ENCODE results near the gene CKMT2.

CKMT2 gene

DNA sequence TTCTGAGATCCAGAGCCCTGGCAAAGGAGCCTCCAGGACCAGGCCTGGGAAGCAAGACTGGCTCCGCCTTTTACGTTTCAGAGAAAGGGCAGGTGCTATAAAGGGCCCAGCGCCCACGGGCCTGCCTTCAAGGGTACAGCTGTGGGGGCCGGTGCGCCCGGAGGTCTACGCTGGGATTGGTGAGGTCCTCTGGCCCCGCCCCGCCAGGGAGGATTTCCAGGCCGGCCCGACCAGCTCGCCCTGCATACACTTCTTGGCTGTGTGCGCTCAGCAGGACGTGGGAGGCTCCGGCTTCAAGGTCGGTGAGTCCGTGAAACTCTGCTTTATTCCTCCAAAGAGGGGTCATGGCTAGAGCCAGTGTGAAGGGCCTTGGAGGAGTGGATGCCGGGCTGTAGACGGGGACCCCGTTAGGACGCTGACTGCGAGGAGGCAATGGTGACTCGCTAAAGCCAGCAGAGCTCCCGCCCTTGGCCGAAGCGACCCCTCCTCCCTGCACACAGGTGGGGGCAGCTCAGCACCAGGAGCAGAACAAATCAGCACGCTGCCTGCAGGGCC lies at the start of gene CKMT2:
CKMT2 (plus strand) TSS at position 243 of the 555 bp plus-strand sequence. CDS start 17,811 bp downstream, outside the sequence.
- TF ChIP-seq, protein P1, sequence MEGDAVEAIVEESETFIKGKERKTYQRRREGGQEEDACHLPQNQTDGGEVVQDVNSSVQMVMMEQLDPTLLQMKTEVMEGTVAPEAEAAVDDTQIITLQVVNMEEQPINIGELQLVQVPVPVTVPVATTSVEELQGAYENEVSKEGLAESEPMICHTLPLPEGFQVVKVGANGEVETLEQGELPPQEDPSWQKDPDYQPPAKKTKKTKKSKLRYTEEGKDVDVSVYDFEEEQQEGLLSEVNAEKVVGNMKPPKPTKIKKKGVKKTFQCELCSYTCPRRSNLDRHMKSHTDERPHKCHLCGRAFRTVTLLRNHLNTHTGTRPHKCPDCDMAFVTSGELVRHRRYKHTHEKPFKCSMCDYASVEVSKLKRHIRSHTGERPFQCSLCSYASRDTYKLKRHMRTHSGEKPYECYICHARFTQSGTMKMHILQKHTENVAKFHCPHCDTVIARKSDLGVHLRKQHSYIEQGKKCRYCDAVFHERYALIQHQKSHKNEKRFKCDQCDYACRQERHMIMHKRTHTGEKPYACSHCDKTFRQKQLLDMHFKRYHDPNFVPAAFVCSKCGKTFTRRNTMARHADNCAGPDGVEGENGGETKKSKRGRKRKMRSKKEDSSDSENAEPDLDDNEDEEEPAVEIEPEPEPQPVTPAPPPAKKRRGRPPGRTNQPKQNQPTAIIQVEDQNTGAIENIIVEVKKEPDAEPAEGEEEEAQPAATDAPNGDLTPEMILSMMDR (IDR thresholded peaks at IDR 0.05; ENCODE audit: low read depth, low read length), result no peak
- no peak for DNase-seq (ENCODE audit: extremely low read depth, low read depth)

DNA sequence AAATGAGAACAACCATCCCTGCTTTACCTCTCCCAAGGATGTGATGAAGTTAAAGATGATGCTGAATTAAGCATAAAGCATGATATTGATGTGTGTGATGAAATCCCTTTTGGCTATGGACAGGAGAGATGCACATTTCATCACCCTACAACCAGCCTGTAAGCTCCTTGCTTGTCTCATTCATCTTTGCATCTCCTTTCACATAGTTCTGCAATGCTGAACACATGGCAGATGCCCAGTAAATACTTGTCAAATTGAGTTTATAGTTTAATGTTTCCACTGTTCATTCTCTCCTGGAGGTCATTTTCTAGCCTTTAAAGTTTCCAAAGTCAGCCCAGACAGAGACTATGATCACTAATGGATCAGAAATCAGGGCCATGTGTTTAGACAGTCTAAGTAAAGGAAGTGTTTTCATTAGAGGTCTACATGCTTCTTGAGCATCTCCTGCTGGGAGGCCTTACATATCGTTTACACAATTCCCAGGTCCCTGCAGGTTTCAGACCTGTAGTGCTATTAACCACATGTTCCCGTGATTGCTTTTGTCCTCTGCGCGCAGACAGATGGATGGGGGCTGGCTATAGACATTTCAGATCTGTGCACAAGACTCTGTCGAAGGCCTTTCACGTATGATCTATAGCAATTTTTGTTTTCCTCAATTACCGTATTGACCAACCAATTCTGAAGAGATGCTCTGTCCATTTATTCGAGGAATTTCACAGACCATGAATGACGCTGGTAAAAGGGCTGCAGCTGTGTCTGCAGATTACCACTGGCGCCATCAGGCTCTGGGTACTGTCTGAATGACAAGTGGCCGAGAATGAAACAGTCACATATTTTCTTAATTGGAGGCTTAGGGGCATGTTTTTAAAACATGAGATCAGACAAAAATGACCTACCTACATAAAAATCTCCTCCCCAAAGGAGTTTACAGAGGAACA lies 49.0 kb upstream of the CKMT2 start:
- no peak for DNase-seq (ENCODE audit: extremely low read depth, low read depth)
- TF ChIP-seq, protein P1 (IDR thresholded peaks at IDR 0.05; ENCODE audit: low read depth, low read length), result no peak

- DNase-seq (ENCODE audit: extremely low read depth, low read depth), result no peak
- TF ChIP-seq, protein P1 (IDR thresholded peaks at IDR 0.05; ENCODE audit: low read depth, low read length), result no peak
Observed at GRCh38 chr5:81184749-81185110, 48.4 kb upstream of the CKMT2 start.

DNA sequence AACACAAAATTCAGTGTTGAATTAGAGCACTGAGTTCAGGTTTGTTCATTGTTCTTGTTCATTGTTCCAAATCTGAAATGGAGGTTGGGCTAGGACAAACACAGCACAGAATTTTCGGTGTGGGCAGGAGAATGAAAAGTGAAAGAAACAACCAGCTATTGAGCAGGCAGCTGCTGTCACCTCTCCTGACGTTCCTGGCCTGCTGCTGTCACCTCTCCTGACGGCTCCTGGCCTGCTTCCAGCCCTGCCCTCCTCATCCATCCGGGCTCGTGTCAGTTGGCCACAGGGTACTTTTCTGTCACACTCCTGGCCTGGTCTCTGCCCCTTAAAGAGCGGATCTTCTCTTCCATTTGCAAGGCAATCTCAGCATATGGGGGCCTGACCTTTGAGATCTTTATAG lies 45.2 kb upstream of the CKMT2 start:
- no peak for DNase-seq (ENCODE audit: extremely low read depth, low read depth)
- TF ChIP-seq, protein P1 (IDR thresholded peaks at IDR 0.05; ENCODE audit: low read depth, low read length), result no peak

GRCh38 chr5:81188962-81189361 lies 44.2 kb upstream of the CKMT2 start:
- TF ChIP-seq, protein P1 (IDR thresholded peaks at IDR 0.05; ENCODE audit: low read depth, low read length), result no peak

DNA sequence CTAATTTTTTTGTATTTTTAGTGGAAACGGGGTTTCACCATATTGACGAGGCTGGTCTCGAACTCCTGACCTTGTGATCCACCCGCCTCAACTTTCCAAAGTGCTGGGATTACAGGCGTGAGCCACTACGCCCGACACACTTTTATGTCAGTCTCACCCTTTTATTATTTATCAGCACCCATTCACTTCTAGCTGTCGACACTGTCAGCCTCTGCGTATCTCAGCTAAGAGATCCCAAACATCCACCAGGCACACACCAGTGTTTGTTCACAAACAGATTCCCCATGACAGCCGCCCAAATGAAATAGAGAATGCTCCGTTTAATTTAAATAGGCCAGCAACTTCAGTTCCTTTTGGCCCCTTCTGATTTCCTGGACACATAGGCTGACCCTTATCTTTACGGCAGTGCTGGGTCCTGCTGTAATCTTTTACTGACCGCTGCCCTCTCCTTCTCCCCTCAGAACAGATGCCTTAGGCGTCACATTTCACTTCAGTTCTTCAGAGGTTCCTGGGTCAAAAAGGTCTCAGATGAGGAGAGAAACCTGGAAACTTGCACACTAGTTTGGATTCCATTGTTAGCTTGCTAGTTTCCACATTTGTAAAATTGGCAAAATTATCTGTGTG lies 43.1 kb upstream of the CKMT2 start:
- TF ChIP-seq, protein P1 (IDR thresholded peaks at IDR 0.05; ENCODE audit: low read depth, low read length), result no peak
- DNase-seq (ENCODE audit: extremely low read depth, low read depth), result no peak

More at GRCh38 chr5:81188962-81189361, 44.2 kb upstream of the CKMT2 start:
- no peak for DNase-seq (ENCODE audit: extremely low read depth, low read depth)
